GM19438 (cell line): ENCODE data around the gene KRT27.
"Not testable (repeated sequence)": the region's sequence is repeated elsewhere in the genome, so short reads cannot be mapped to it uniquely, and the experiment has no call there.

Experiments used
- ATAC-seq: cut with Tn5 transposase; IDR thresholded peaks from one replicate; pipeline ENCODE4 v1.9.1; 2021; ENCODE audit warnings: low read depth; ENCODE audit not compliant: unreplicated experiment

The KRT27 gene

GRCh38 chr17:40760105-40761016 is 22.0 kb downstream of the KRT27 start:
- ATAC-seq = no peak

DNA sequence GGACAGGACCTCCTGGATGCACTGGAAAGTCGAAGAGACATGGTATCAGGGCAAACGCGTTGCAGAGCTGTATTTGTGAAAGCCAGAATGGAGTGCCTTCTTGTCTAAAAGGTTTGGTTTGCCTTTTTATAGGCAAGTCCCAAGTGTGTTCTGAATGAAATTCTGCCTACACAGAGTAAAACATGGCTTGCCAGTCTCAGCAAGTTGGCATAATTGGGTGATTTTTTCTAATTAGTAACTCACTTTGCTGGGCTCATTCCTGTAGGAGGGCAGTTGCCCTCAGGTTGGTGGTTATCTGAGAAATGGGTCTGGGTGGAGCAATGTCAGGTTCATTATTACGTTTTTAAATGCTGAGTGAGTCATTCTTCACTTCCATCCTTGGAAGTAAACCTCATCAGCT is 27.1 kb downstream of the KRT27 start, which contains the start of gene KRT25:
Gene KRT25, minus strand, starts transcription at position 101 of the 400 bp plus-strand sequence. Its CDS starts 60 bp downstream, at position 41.
- ATAC-seq = no peak

DNA sequence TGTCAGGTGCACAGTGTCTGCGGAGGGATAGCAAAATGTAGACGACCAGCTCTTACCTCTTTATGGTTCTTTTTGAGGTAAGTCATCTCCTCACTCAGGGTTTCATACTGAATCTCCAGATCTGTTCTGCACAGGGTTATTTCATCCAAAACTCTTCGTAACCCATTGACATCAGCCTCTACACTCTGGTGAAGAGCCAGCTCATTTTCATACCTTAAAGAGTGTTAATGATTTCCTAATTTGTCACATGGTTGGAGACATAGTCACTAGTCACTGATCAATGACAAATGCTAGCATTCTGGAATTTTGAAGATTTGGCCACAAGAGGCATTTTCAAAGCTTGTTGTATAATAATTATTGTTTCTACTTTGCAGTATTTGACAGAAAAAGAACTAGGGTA is 28.5 kb downstream of the KRT27 start:
- ATAC-seq = no peak

GRCh38 chr17:40751065-40751464 is 31.3 kb downstream of the KRT27 start:
- ATAC-seq = no peak

DNA sequence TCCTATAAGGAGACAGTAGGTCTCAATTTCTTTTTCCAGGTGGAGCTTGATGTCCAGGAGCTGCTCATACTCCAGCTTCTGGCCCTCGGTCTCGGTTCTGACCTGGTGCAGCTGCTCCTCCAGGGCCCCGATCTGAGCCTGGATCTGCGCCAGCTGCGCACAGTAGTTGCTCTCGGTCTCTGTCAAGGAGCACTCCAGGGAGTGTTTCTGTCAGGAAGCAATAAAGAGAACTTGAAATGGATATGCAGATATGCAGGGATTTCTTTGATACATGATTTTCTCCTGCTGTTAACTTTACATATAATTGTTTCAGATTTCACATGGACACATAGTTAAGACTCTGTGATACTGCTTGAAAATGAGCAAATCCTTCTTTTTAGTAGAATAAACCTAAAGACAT is 32.0 kb downstream of the KRT27 start:
- no peak for ATAC-seq

GRCh38 chr17:40748666-40749065 is 33.7 kb downstream of the KRT27 start:
- ATAC-seq = not testable (repeated sequence)

GRCh38 chr17:40738553-40738952 is 43.8 kb downstream of the KRT27 start:
- no peak for ATAC-seq

DNA sequence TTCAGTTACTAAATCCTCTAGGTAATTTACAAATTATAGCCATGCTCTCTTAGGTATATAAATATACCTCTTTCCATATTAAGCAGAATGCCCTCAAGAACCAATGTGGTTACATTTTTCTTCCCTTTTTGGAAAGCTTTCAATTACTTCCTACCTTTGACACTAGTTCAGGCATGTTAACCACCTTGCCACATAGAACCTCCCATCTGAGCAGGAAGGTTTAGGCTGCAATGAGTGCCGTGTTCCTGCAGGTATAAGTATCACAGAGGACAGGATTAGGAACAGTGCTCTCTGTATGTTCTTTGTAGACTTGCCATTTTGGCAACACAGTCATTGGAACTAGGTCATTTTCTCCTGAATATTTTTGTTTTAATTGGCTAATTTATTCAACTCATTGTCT is 47.3 kb downstream of the KRT27 start:
- ATAC-seq = no peak

- ATAC-seq = no peak
Observed at GRCh38 chr17:40734018-40734417, 48.3 kb downstream of the KRT27 start.

GRCh38 chr17:40730970-40731369 is 51.4 kb downstream of the KRT27 start:
- ATAC-seq = no peak

- no peak for ATAC-seq
Observed at GRCh38 chr17:40727447-40728231, 54.7 kb downstream of the KRT27 start.

GRCh38 chr17:40726919-40727318 is 55.4 kb downstream of the KRT27 start:
- ATAC-seq = no peak
